ENCODE data around the gene ARFRP1. TPM values are rescaled to one million over a fixed set of nuclear protein-coding genes. Genes with fewer than 3 reads are reported as not detected.

The ARFRP1 gene, protein sequence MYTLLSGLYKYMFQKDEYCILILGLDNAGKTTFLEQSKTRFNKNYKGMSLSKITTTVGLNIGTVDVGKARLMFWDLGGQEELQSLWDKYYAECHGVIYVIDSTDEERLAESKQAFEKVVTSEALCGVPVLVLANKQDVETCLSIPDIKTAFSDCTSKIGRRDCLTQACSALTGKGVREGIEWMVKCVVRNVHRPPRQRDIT
- 49.1 TPM for total RNA-seq

DNA sequence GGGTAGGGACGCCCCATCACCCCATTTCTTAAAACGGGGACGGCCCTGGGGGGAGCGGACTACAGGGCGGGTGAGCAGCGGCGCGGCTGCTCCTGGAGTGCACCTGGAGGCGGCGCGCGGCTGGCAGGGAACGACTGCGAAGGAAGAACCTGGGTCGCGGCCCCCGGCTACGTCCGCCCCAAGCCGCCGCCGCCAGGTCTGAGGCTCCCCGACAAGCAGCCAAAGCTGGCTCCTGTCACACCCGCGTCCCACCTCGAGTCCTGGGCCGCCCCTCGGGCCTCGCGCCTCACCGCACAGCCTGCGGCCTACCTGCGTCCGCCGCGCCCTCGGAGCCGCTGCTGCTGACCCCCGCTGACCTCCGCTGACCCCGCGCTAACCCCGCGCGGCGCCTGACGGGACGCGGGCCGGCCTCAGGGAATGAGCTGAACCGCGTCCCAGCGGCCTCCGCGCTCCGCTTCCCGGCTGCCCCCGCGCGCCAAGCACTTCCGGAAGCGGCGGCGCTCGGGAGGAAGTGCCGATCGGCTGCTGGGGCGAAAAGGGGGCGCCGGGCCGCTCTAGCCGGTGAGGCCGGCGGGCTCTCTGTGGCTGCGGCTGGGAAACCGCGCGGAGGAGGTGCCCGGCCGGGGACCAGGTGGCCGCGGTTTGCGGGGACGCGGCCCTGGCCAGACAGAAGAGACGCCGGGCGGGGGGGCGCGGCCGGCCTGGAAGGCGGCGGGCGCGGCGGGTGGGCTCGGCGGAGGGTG is at the start of gene ARFRP1, which contains the start of gene ZGPAT:
Gene ARFRP1 (minus strand): TSS at position 419 of the 743 bp plus-strand sequence. CDS start 885 bp downstream, outside the sequence.
Gene ZGPAT (plus strand): TSS at position 482 of the 743 bp plus-strand sequence. CDS start 542 bp downstream, outside the sequence.
- ATAC-seq (peak; percentile 95), DNase-seq (ENCODE audit: low spot score) (peak; percentile 94)
- intact Hi-C loops (cut with DNase I) = no loop called here

DNA sequence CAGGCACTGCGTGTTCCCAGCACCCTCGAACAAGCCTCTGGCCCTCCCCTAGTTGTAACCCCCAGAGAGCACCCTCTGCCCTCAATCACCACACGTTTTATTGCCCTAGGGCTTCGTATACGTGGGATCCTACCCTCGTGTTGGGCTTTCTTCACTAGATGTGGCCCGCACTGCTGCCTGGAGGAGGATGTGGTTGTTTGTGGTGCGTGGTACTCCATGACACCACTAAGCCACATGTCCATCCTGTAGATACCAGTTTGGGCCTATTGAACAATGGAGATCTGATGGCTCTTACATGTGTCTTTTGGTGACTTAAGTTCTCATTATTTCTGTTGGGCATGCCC is 48.8 kb upstream of the ARFRP1 start:
- ATAC-seq (no peak), DNase-seq (ENCODE audit: low spot score) (no peak)
- intact Hi-C loops (cut with DNase I) = no loop called here

DNA sequence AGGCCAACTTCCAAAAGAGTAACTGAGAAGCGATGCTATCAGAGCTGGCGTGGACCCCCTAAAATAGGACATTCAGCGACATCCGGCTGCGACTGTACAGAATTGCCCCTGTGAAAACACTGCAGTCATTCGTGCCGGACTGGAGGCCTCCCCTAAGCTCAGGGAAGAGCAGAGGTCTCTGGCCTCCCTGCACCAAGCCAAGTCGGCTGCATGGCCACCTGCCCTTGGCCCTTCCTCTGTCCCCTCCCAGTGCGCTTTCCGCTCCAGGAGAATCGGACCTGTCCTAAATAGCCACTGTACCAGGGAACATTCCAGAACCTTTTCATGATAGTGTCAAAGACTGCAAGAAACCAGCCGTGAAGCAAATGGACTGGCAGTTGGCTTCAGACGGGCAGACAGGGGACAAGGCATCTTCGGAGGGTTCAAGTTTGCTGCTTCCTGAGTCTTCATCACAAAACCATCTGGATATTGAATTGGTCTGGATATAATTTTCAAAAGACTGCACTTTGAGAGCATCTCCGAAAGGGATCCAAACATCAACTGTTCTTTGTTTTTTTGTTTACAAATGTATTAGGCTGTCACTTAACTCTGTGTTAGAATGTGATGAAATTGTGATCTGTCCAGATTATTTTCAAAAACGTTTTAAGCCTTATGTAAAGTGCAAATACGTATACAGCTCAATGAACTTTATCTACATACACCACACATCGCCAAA is 48.3 kb upstream of the ARFRP1 start:
- intact Hi-C loops (cut with DNase I) = no loop called here
- no peak for ATAC-seq
- DNase-seq (ENCODE audit: low spot score) = no peak

DNA sequence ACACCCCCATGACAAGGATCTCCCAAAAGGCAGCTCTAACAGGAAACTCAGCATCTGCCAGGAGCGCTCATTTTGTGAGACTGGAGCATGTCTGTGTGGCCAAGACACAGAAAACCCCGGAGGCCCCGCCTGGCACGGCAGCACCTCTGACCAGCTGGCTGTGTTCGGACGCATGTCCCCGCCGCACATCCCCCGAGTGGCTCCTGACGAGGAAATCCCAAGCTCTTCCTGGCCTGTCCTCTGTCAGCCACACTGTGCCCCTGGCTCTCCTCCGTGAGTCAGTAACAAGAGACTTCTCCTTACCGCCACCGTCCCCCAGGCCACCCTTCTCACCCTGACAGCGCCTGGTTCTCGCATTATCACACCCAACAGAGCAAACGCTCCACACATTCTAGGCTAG is 46.2 kb upstream of the ARFRP1 start:
- no peak for DNase-seq (ENCODE audit: low spot score)
- intact Hi-C loops (cut with DNase I) = no loop called here
- no peak for ATAC-seq

DNA sequence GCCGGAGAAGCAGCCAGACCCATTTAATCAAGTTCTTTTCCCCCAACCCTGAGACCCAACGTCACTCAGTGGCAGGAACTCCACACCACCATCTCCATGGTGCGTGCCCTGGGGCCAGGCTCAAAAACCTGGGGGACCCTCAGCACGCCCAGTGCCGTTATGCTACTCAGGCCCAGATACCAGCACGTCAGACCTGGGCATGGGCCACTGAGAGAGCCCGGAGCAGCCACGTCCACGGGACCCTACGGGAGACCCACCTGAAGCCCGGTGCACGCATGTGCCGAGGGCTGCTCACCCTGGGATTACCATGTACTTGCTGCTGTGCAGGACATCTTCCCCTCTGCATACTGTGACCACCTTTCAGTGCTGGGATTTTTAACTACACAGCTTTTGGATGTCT is 45.6 kb upstream of the ARFRP1 start:
- intact Hi-C loops (cut with DNase I) = no loop called here
- no peak for DNase-seq (ENCODE audit: low spot score)
- ATAC-seq = no peak

DNA sequence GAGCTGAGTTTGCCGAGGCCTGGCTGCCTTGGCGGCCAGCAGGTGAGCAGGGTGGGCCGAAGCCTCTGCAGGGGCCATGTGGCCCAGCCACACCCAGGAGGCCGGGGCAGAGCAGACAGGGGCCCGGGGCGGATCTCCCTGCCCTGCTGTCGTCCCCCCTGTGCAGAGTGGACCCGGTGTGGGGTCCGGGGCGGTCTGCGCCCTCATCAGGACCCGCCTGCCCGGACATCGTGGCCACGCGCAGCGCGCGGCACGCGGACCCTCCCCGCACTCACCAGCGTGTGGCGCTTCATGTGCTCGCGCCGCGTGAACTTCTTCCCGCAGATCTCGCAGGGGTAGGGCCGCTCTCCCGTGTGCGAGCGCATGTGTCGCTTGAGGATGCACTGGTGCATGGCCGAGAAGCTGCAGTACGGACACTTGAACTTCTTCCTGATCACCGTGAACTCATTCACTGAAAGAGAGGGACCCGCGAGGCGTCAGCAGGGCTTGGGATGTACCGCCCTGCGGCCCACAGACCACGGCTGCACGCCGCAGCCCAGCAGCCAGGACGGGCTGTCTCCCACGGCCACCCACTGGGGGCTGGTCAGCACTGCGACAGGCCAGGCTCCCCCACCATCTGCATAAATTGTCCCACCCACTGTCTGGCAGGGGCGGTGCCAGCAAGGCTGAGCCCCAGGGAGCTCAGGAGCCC is 44.8 kb upstream of the ARFRP1 start:
- intact Hi-C loops (cut with DNase I) = no loop called here
- no peak for ATAC-seq
- no peak for DNase-seq (ENCODE audit: low spot score)

DNA sequence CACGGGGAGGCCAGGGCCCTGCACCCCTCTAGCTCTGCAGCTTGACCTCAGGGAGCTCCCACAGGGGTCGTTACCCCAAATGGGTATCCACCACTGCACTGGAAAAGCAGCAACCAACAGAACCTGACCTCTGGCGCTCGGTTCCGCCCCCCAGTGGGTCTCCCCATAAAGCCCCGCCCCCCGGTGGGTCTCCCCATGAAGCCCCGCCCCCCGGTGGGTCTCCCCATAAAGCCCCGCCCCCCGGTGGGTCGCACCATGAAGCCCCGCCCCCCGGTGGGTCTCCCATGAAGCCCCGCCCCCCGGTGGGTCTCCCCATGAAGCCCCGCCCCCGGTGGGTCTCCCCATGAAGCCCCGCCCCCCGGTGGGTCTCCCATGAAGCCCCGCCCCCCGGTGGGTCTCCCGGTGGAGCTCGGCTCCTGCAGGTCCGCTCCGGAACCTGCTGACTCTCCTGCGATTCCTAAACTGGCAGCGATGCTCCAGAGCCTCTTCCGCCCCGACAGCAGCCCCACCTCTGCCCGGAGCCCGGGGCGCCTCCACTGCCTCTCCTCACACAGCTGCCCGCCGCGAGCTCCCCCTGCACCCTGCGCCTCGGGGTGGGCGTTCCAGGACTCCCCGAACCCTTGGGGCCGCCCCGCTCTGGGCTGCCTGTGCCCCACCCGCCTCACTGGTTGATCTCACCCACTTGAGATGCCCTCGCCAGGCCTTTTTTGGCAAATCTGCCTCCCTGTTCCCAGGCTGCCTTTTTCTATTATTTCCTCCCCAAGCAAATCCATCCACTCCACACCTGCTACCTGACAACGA is 43.9 kb upstream of the ARFRP1 start:
- ATAC-seq (no peak), DNase-seq (ENCODE audit: low spot score) (peak; percentile 53)
- intact Hi-C loops (cut with DNase I) = no loop called here

DNA sequence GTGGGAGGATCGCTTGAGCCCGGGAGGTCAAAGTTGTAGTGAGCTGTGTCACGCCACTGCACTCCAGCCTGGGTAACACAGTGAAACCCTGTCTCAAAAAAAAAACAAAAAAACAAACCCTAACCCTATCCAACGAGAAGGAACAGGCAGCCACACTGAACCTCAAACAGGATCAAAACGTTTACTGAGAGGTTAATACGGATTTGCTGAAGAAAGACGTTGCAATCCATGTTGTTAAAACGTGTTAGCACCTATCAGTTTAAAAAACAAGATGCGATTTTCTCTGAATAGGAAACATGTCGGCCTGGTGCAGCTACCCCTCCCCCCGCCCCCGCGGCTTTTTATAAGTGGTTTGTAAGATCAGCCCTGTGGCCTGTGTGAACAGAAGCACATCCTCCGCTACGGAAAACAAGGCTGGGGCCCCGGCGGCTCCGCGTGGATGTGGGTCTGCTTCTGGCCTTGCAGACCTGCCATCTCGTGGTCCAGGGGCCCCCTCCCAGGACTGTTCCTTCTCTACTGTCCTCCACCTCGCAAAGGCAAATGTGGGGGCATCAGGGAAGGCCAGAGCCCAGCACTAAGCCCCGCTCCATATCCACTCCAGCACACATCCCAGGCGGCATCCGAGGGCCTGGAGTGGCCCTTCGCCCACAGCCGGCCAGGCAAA is 43.2 kb upstream of the ARFRP1 start:
- intact Hi-C loops (cut with DNase I) = no loop called here
- no peak for ATAC-seq
- no peak for DNase-seq (ENCODE audit: low spot score)

DNA sequence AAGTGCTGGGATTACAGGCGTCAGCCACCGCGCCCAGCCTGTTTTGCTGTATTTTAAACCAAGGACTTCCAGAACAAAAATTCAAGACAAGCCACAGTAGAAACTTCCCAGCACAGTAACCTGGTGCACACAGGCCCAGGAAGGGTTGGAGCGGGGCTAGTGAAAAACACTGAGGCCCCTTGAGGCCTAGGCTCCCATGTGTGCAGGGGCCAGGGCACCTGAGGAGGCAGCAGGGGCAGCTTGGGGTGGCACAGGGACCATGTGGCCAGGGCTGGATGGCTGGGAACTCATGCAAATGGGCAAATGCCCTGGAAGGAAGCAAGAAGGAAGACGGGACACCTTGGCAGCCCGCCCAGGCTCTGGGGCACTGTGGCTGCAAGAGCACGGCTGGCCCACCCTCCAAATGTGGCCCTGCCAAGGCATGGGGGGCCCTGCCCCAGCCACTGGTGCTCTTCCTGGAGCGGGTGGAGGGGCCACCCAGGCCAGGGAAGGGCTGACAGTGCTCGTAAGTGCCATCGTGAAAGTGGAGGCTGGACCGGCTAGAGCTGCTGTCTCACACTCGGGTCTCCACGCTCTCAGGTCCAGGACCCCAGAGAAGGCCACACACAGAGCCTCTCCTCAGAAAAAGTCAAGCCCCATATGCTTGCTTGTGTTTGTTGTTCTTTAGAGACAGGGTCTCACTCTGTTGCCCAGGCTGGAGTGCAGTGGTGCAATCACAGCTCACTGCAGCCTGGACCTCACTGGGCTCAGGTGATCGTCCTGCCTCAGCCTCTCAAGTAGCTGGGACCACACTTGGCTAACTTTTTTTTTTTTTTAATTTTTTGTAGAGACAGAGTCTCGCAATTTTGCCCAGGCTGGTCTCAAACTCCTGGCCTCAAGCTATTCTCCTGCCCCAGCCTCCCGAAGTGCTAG is 42.1 kb upstream of the ARFRP1 start:
- ATAC-seq = no peak
- intact Hi-C loops (cut with DNase I) = loop anchor here (10.0 kb wide), 1 partner anchor 85 kb away; no protein-coding TSS in a partner anchor
- peak; percentile 56 for DNase-seq (ENCODE audit: low spot score)

DNA sequence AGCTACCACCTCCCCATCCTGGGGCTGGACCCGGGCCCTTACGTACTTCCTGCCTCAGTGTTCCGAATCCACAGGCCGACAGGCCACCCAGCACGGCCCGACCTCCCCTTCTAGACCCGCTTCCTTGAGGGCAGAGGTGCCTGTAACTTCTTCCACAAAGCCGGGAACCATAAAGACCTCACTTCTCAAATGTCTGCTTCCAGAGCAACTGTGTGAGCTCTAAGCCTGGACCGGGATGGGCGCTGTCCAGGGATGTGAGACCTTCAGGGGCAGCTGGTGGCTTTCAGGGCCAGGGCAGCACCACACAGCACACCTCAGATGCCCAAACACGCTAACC is 41.1 kb upstream of the ARFRP1 start:
- no peak for ATAC-seq
- intact Hi-C loops (cut with DNase I) = loop anchor here (10.0 kb wide), 1 partner anchor 84 kb away; no protein-coding TSS in a partner anchor

DNA sequence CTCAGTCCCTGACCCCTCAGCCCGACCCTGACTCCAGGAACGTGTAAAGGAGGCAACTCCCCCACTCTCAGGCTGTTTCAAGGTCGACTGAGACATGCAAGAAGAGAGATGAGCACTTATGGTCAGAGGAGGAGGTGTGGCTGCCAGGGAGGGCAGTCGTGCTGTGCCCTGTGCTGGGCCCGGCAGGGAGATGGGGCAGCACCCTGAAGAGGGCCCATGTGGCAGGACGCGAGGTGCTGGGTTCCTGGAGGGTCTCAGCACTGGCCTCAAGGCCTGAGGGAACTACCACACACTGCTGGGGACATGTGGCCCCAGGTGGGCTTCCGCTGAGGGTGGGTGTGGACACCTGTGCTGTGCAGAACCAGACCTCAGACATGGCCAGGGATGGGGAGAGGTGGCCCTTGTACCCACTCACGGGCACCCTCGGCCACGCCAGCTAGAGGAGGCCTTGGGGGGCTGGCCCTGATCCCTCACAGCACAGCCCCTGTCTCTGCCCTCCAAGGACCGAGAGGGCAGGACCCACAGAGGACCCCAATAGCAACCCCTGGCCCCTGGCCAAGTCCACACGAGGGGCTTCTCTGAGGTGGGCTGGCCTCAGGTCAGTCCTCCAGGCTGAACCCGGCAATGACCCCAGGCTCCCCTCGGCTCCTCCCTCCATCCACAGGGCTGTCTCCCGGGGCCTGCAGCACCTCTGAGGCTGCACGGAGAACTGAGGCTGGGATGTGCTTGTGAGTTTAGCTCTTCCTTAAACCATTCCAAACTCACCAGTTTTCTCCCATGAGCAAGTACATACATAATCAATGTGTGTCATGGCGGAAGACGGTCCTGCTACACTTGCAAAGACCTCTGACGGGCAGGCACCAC is 40.5 kb upstream of the ARFRP1 start:
- ATAC-seq (no peak), DNase-seq (ENCODE audit: low spot score) (peak; percentile 63)
- intact Hi-C loops (cut with DNase I) = loop anchor here (10.0 kb wide), 1 partner anchor 84 kb away; no protein-coding TSS in a partner anchor

More for the DNA sequence above, 41.1 kb upstream of the ARFRP1 start:
- DNase-seq (ENCODE audit: low spot score) = peak; percentile 53

DNA sequence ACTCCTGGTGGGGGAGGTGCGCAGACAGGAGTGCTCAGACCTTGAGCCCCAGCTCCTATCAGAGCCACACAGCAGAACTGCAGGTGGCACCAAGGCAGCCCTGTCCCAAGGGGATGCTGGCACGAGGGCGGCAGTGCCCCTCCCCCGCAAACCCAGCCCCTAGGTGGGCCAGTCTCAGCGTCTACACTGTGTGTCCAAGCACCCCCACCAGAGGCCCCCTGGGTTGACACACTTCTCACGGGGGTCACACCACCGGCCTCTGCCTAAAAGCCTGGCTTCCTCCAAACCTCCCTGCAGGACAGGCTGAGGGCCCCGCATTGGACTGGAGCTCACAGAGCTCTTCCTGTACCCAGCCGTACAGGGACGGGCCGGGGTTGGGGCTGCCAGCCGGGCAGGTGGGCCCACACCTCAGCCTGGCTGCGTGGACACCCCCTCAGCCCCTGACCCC is 39.9 kb upstream of the ARFRP1 start:
- DNase-seq (ENCODE audit: low spot score) (peak; percentile 57), ATAC-seq (no peak)
- intact Hi-C loops (cut with DNase I) = loop anchor here (10.0 kb wide), 1 partner anchor 83 kb away; no protein-coding TSS in a partner anchor

DNA sequence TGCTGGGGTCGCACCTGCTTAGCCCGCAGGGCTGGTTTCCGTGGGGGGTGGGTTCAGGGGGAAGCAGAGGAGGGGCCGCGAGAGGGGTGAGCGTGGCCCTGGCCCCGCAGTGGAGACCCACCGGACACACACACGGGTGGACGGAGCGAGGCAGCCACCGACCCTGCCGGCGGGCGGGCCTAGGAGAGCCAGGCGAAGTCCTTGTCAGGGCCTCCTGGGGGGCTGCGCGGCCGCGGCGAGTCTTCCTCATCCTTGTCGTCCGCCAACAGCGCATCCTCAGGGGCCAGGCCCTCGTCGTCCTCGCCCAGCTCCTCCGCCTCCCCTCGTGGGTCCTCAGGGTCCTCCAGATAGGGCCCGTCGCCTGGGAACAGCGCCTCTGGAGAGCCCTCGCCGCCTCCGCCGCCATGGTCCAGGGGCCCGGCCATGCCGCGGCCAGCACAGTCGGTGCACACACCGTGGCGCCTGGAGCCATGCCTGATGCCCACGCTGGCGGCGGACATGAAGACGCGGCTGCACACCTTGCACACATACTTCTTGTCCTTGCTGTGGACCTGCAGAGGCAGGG is 39.1 kb upstream of the ARFRP1 start:
- DNase-seq (ENCODE audit: low spot score) = no peak
- ATAC-seq = no peak
- intact Hi-C loops (cut with DNase I) = loop anchor here (10.0 kb wide), 1 partner anchor 82 kb away; no protein-coding TSS in a partner anchor

DNA sequence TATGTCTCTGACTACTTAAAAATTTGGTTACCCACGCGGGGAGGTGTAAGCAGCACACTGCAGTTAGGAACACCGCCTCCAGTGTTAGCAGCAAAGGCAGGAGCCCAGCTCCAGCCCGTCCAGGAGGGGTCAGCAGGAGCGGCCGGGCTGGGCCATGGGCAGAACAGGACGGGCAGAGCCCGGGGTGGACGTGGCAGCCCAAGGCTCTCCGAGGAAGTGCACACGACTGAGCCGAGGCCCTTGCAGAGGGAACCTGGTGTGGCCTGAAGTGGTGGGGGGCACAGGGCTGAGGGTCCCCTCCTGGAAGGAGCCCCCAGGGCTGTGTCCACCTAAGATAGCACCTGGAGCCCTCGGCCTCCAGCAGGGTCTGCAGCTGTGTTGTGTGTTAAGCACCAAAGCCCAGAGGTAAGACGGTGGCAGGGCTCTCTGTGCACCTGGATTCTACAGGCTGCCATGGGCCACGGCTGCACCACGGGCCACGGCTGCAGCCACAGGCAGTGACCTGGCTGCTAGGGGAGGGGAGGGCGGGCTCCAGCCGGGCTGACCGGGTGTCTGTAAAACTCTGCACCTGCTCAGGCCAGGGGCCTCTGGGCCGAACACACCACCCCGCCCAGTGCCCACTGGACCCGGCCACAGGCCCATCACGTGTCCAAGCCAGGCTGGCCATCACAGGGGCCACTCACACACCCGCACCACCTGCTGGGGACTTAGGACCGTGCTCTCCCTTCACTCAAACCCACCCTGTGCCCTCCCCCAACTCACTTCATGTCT is 38.4 kb upstream of the ARFRP1 start:
- intact Hi-C loops (cut with DNase I) = loop anchor here (10.0 kb wide), 1 partner anchor 81 kb away; no protein-coding TSS in a partner anchor
- ATAC-seq (no peak), DNase-seq (ENCODE audit: low spot score) (no peak)

DNA sequence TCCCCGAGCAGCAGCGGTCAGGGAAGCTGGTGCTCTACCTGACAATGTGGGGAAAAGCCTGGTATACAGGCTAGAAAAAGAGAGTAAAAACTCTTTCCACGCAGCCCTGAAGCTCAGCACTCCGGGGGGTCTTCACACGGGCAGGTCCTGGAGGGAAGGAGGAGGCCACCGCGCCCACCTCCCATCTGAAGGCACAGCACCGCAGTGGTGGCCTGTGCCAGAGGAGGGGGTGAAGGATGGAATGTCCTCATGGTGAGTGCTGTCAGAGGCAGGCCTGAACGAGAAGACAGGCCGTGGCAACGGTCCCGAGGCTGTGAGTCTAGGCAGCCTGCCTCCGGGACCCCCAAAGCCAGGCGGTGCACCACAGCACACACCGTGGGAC is 37.6 kb upstream of the ARFRP1 start:
- intact Hi-C loops (cut with DNase I) = loop anchor here (10.0 kb wide), 1 partner anchor 81 kb away; no protein-coding TSS in a partner anchor
- ATAC-seq (no peak), DNase-seq (ENCODE audit: low spot score) (no peak)

Data from sciatic nerve (tissue), 2 donors.